DMS79 (cell line): ENCODE measurements around the gene ADAMTS17.
"Not testable (repeated sequence)": the region's sequence is repeated elsewhere in the genome, so short reads cannot be mapped to it uniquely, and the experiment has no call there.

Experiments
- DNase-seq: peaks from one replicate; lab custom pipeline; 2025; lab: John Stamatoyannopoulos, UW

ADAMTS17 gene

DNA sequence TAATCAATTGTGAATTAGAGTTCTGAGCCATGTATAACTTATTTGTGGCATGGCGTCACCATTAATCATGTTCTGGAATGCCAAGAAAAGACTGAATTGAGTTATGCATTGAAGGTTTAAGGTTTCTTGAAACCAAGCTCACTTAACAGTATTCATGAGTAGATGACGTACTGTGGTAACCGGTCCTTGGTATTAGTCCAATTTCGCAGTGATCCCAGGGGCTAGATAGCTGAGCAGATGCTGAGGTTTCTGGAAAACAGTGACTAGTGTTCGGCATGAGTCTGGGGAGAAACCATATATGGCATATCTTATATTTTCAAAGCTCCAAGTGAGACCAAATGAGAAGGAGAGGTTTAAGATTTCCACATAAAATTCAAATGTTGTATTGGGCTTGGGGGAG lies 390.3 kb downstream of the ADAMTS17 start:
- no peak for DNase-seq

DNA sequence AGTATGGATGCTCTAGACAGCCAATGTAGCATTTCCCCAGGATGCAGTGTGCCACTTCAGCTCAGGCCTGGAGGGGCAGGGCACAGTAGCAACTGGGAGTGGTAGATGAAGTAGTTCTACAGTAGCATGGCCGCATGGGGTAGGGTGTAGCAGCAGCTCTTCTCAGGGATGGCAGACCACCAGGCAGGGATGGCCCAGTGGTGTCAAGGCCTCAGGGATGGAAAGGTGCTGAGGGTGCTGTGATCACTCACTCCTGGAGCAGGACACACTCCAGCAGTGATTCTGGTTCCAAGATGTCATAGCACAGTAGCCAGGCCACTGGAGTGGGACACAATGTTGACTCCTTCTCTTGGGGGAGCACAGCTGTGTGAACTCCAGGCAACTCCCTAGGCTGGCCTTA lies 397.6 kb downstream of the ADAMTS17 start:
- no peak for DNase-seq

DNA sequence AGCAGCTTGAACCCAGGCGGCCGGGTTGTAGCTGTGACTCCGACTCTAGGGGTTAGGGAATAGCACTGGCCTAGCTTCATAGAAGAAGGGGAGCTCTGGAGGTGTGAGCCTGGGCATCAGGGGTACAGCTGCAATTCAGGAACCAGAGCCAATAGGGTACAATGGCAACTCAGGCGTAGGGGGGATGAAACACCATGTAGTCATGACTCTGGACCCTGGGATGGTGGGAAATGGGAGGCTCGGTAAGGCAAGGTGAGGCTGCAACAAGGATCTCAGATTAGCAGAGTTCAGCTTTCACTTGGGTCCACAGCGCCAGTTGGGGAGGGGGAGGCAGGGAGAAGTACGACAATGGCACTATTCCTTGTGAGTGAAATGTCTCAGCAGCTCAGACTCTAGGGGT lies 398.3 kb downstream of the ADAMTS17 start:
- DNase-seq, result no peak

DNA sequence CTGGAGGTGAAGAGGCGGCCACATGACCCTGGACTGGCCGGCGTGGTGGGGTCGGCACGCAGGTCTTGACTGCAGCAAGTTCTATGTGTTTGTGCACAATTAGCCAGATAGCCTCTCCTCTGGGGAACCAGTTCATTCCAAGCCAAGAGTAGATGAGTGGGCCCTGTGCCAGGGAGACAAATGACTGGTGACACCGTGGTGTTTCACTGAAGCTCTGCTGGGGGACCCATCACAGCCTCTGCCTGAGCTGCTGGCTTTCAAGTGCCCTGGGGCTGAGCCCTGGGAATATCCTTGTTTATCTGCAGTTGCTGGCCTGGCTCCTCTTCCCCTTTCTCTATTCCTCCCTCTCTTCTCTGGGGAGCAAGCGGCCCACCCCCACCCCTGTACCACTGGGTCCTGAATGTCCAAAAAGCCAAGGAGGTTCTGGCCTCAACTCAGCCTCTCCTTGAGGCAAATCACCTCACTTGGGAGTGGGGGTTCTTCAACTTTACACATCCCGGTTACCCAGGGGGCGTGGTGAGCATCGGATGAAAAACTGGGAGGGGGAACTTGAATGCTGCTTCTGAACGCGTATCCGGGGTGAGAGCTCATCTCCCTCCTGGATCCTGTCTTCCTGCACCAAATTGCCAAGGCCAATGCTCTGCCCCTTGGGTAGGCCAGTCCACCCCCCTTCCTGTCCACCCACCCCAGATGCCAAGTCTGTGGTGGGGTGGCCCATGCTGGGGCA lies 408.9 kb downstream of the ADAMTS17 start:
- DNase-seq, result no peak

DNA sequence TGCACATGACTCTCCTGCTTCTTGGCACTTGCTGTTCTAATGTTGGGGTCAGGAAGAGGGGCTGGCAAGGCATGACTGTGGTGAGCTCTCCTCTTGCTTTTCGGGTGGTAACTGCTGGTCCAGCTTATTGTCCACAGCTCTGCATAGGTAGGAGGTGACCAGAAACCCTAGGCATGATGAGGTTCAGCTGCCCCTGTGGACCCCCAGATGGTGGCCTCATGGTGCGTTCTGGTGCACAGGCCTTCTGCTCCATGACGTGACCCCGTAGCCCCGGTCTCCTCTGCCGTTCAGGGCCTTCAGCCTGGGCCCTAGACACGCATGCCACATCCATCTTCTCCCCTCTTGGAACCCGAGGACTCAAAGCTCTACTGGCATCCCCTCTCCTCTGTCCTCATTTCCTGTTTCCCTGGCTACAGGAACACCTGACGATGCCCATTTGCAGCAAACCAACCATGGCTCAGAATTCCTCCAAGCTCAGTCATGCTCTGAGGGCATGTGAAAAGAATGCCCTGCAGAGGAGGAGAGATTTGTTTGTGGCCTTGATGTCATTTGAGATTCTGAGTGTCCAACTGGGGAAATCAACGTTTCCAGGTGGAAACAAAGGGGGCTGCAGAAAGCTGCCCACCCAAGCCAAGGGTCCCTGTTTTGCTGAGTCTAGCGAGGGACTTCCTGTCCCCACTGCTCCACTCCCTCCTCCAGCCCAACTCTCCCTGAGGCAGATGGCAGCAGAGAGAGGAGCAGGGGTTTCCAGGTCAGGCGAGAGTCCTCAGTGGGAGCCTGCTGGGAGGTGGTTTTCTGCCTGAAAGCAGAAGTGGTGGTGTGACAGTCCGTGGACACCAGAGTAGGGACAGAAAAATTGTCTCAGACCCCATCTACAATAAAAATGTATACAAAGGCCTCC lies 409.8 kb downstream of the ADAMTS17 start:
- no peak for DNase-seq

DNA sequence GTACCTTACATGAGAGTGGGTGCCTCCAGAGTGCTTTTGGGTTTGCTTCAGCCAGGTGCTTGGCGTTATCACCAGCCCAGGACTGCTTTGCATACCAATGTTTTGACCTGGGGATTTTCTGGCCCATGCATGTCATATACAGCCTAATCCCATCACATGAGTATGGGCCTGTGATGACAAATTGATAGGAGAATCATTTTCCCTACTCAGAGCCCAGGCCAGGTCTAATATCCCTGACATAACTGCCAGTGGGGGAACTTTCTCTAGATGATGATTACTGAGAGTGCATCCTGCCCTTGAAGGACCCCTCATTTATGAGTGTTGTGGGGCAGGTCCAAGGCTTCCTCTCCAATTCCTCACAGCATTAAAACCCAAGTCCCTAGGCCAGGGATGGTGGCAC lies 411.1 kb downstream of the ADAMTS17 start:
- DNase-seq, result no peak

DNA sequence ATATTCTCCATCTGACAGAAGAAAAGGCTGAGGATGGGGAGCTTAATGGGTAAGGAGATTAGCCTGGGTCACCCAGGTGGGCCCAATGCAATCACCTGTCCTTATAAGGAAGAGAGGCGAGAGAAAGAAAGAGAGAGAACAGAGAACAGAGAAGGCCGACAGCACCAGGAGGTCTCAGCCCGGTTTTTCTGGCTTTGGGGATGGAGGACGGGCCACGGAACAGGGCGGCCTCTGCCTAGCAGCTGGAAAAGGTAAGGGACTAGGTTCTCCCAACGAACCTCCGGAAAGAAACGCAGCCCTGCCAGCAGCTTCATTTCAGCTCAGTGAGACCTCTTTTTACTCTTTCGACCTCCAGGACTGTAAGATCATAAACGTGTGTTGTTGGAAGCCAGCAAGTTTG lies 412.5 kb downstream of the ADAMTS17 start:
- DNase-seq, result no peak

DNA sequence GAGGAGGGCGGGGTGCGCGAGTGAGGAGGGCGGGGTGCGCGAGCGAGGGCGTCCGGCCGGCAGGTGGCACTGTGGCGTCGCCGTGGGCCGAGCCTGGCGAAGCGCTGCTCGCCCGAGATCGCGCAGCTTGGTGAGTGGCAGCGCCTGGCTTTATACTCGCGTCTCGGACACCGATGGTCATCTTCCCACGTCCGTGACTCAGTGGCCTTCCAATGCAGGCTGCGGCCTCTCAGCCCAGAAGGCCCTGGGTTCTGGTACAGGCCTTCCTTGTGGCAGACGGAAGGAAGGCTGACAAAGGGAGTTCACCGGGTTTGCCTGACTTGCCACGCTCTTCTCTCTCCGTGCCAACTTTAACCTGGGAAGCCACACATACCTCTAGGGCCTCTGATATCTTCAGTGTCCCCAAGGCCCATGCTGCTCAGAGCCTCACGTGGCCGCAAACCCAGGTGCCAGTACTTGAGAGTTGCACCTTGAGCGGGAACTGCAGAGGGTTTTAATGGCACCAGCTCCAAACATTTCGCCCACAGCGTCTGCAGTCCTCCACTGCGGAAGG lies 413.3 kb downstream of the ADAMTS17 start:
- no peak for DNase-seq

DNA sequence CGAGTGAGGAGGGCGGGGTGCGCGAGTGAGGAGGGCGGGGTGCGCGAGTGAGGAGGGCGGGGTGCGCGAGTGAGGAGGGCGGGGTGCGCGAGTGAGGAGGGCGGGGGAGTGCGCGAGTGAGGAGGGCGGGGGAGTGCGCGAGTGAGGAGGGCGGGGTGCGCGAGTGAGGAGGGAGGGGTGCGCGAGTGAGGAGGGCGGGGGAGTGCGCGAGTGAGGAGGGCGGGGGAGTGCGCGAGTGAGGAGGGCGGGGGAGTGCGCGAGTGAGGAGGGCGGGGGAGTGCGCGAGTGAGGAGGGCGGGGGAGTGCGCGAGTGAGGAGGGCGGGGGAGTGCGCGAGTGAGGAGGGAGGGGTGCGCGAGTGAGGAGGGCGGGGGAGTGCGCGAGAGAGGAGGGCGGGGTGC lies 415.2 kb downstream of the ADAMTS17 start:
- DNase-seq, result not testable (repeated sequence)

DNA sequence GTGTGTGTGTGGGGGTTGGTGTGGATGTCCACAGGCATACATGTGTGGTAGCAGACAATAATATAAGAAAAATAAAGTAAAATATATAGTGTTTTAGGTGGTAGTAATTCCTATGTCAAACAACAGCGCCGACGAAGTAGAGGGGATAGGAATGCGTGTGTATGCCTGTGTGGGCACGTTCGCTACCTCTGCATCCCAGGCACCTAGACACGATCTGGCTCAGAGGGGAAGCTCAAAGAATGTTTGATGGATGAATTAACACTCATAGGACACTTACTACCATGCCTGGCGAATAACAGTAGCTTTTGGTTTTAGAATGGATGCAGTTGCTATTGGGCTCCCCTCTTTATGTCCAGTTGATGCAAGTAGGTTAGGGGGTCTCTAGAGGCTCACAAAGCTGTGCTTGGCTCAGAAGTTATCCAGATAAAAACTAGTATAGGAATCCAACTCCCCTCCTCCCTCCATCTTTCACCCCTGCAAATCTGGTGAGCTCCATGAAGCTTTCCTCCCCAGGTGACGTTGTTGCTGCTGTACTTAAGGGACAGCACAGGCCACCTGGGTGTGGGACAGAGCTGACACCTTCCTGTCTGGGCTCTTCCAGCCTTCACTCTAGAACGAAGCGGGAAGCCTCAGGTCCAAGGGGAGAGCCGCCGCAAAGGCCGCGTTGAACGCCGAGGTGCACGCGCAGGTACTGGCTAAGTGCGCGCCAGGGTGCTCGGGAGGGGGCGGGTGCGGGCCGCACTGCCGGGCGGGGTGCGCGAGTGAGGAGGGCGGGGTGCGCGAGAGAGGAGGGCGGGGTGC lies 415.9 kb downstream of the ADAMTS17 start:
- DNase-seq, result no peak

DNA sequence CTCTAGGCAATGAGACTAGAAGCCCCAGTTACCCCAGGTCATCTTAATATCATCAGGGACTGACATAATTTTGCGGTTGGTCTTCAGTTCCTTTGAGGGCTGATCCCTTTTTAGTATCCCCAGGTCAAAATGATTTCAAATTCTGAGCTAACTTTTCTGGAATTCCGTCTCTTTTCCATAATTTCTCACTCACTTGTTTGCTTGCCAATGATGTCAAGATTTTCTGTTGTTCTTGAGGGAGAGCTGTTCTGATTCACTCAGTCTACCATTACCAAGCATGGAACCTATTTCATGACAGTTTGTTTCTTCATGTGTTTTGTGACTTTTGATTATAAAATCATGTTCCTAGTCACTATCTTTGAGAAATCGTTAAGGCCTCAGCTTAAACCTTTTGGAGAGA lies 418.1 kb downstream of the ADAMTS17 start:
- no peak for DNase-seq
